Hippocampal formation (tissue), 2 donors: ENCODE measurements around the gene SRGAP3.

ENCODE experiments used
- DNase-seq, 2 donors: peaks; one replicate each; lab custom pipeline; 2025; lab: John Stamatoyannopoulos, UW

SRGAP3 gene

GRCh38 chr3:9201955-9202354 lies 47.5 kb downstream of the SRGAP3 start:
- peak in 1 of 2 donors; percentile 17 for DNase-seq

GRCh38 chr3:9201266-9201665 lies 48.2 kb downstream of the SRGAP3 start:
- DNase-seq: no peak

DNA sequence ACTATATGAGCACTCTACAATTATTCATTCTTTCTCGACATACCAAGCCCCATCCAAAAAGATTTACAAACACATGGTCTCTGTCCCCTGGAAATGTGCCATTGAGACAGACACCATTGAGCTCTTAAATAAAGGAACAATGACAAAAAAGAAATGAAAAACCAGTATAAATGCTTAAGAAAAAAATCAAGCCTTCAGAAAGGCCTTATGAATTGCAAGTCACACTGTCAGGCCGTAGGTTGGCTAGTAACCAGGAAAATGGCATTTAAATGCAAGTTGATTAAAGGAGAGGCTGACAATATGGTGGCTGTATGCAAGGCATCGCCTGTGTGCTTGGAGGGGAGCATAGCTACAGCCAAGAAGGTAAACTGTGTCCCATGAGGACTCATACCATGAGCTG lies 49.7 kb downstream of the SRGAP3 start:
- DNase-seq: no peak

GRCh38 chr3:9198899-9199335 lies 50.5 kb downstream of the SRGAP3 start:
- DNase-seq: peak; percentile 36 to 56

GRCh38 chr3:9198261-9198660 lies 51.2 kb downstream of the SRGAP3 start:
- DNase-seq: no peak

DNA sequence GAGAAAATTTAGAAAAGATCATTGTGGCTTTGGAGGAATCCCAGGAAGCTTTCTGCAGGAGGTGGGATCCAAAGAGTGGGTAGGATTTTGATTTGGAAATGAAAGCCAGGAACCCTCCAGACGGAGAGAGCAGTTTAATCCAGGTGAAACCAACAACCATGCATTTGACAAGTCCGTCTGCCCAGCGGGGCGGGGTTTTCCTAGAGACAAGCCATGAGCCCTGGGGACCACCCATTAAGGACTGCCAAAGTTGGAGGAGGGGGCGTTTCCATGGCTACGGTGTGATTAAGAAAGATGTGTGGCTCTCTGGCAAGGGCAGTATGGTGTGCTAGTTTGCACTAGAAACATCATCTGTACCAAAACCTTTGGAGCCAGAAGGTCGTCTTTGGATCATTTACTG lies 53.4 kb downstream of the SRGAP3 start:
- DNase-seq: no peak

DNA sequence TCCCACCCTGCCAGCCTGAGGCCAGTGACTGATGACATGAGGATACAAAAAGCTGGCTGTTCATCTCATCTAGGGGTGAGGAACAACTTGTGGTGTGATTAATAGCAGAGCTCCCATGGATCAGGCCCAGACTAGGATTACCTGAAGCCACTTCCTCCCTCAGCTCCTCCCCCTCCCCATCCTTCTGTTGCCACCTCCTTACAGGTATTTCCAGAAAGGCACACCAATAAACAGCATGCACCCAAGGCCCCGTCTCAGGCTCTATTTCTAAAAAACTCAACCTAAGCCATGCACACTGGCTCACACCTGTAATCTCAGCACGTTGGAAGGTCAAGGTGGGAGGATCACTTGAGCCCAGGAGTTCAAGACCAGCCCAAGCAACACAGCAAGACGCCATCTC lies 54.1 kb downstream of the SRGAP3 start:
- no peak for DNase-seq

DNA sequence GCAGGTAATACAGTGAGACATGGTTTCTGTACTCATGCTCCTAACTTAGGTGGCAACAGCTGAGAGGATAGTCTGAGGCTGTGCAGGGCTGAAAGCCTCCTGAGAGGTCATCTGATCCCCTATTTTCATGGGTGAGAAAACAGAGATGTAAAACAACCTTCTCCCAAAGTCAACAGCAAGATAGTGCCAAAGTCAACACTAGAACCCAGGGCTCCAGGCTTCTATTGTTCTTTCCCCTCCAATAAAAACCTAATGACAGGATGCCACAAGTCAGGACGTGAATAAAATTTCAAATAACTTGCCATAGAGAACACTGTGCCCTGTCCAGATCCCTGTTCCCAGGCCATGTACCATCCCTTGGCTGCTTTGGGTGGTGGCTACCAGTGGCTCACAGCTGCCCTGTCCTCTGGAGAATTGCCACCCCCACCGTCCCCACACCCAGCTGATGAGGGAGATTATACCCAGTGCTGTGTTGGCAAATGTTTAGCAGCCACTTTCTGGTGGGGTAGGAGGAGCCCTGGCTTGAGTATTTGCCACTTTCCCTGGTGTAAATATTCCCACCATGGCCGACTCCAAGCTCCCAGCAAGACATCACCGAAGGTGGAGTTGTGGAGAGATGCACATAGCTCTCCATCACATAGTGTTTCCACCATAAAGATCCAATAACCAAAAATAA lies 54.8 kb downstream of the SRGAP3 start:
- no peak for DNase-seq

- DNase-seq: no peak
Measured at GRCh38 chr3:9193633-9194195, 55.7 kb downstream of the SRGAP3 start.

GRCh38 chr3:9193211-9193610 lies 56.2 kb downstream of the SRGAP3 start:
- no peak for DNase-seq

DNA sequence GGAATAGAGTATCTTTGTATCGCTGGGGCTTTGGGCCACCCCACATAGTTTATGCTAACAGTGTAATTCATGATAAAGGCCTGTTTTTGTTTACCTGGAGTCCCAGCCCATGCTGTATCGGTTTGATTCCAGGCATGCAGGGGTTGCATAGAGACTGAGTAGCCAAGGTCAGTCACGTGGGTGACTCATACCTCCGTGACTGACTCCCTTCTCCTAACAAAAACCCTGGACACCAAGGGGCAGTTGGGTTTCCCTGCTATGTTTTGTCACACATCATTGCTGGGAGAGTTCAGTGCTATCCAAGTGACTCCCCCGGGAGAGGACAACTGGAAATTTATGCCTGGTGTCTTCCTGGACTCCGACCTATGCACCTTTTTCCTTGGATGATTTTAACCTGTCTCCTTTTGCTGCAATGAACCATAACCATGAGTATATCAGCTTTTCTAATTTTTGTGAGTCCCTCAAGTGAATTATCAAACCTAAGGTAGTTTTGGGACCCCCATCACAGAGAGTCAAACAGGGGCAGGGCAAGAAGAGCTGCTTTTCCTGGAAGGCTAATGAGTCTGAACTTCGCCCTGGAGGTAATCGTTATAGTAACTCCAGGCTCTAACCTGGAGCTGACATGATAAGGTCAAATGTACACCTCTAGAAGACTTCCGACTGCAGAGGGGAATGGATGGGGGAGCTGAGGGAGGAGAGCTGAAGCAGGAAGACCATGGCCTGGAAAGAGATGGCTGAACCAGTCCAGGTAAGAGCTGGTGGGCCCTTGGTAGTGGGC lies 57.0 kb downstream of the SRGAP3 start:
- DNase-seq: no peak

- DNase-seq: no peak
Measured at GRCh38 chr3:9190276-9190675, 59.2 kb downstream of the SRGAP3 start.

DNA sequence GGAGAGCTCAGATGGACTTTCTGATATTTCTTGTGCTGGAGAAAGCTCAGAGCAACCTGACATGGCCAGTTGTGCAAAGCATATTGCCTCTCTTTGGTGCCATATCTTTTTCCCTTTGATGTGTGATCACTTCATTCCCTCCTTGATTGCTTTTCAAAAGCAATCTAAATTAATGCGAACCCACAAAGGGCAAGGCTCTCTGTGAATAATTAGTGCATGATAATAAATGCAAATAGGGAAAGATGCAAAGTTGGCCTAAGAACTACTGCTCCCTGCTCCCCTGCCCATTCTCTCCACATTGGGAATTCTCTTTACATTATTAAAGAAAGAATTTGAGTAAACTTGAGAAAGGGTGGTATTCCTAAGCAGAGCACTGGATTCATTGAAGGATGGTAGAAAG lies 60.9 kb downstream of the SRGAP3 start:
- DNase-seq: no peak

- DNase-seq: no peak
Measured at GRCh38 chr3:9185701-9186100, 63.7 kb downstream of the SRGAP3 start.

DNA sequence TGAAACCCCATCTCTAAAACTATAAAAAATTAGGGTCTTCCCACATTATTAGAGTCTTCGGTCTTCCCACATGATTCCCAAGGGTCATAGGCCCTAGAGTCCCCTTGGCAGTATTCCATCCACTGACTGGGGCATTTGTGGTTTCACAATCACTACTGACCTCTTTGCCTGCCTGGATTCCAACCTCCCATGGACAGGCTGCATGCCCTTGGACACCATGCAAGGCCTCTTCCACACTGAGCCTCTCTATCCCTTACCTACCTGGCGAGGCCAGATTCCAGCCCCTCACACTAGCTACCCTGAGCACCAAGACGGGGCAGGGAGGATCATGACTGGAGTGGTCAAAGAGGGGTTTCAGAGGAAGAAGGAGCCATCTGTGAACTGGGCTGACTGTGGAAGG lies 64.4 kb downstream of the SRGAP3 start:
- no peak for DNase-seq

- DNase-seq: no peak
Measured at GRCh38 chr3:9184461-9184835, 65.0 kb downstream of the SRGAP3 start.

DNA sequence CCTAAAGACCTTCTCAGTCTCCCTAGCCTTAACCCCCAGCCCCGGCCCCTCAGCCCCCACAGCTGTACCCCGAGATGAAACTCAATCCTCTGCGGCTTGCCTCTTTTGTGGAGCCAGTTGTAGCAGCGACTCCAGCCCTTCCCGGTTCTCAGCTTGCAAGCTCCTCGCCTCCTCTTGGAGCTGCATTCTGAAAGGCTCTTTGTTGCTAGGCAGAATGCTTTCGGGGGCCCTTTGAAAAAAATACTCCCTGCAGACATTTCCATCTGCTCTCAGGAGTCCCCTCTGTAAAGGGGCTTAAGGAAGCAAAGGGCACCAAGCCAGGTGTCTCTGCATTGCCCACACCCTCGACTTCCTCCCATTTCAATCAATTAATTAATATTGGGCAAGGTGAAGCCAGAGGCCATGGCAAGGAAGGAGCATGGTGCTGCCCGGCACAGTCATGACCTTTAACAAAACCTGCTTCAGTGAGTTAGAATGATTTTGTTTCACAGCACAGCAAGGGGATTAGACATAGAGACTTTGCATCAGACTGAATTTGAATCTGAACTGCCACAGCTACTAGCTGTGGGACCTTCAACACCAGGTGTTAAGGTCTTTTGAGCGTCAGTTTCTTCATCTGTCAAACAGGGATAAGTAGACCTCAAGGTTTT lies 65.5 kb downstream of the SRGAP3 start:
- DNase-seq: peak; percentile 56 to 75

GRCh38 chr3:9183011-9183410 lies 66.4 kb downstream of the SRGAP3 start:
- peak; percentile 56 to 83 for DNase-seq

- DNase-seq: peak in 1 of 2 donors; percentile 50
Measured at GRCh38 chr3:9180764-9181117, 68.7 kb downstream of the SRGAP3 start.

- DNase-seq: no peak
Measured at GRCh38 chr3:9179826-9180763, 69.4 kb downstream of the SRGAP3 start.

DNA sequence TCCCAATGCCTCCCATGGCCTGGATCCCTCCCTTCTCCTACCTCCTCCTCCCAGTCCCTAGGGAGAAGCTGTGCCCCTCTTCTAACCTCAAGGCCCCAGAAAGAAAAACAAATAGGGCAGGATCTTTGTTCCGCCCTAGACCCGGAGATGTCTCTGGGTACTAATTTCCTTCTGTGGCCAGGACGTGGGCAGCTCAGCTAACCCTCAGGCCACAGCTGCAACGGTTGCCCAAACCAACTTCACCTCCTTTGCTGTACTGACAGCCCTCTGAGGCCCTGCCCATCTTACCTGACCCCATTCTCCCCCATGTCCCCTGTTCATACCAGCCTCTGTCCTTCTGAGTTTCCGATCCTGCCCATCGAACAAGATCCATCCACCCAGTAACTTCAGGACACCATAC lies 70.7 kb downstream of the SRGAP3 start:
- no peak for DNase-seq

DNA sequence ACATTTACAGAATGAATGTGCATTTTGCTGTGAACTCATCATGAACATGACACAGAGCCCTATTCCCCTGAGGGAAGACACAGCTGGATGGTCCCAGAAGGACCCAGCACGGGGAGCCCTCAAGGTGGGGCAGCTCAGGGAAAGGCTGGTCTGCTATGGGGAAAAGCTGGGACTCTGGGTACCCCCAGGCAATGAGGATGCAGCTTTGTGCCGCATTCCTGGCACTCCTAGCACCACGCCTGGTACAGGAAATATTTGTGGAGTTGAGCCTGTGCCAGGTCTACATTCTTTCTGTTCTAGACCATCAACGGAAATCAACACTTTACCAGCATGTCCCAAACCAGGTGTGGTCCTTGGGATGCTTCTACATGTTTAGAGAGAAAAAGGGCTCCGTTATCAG lies 74.0 kb downstream of the SRGAP3 start:
- no peak for DNase-seq
